Suprapubic skin (tissue), 3 donors: ENCODE results near the gene CEL.
"Not testable (repeated sequence)": the region's sequence is repeated elsewhere in the genome, so short reads cannot be mapped to it uniquely, and the experiment has no call there.

Source experiments
- CTCF ChIP-seq, 2 donors: fragments of 200-600 bp in 1 of 2; fragments of 450-650 bp in 1 of 2; sonication (generic) in 1 of 2; IDR thresholded peaks; one replicate each; pipeline ENCODE4 v1.5.1; 2016 to 2019; ENCODE audit warnings: antibody characterized with exemption in 2 of 2, mild to moderate bottlenecking in 1 of 2, moderate library complexity in 1 of 2
- POLR2A ChIP-seq, 2 donors: fragments of 450-650 bp; IDR thresholded peaks; one replicate each; pipeline ENCODE4 v1.6.1; 2017; ENCODE audit warnings: antibody characterized with exemption in 2 of 2, mild to moderate bottlenecking in 2 of 2, moderate library complexity in 2 of 2

- TF ChIP-seq POLR2A, CTCF (IDR thresholded peaks at IDR 0.05): not testable (repeated sequence)
Observed at GRCh38 chr9:133083688-133084087, 21.9 kb downstream of the CEL start.
